HepG2 (cell line): ENCODE data around the gene TAF1C. TPM values are rescaled to one million over a fixed set of nuclear protein-coding genes. Genes with fewer than 3 reads are reported as not detected.
A peak's percentile ranks its signal among the peaks of the same experiment; 100 is the strongest.

Experiments used
- BRD4 ChIP-seq: sonication (generic); formaldehyde crosslinking; IDR thresholded peaks from 2 replicates; pipeline ENCODE4 v1.4.0; 2020; ENCODE audit warnings: missing genetic modification reagents
- MAFK ChIP-seq, 2 experiments: IDR thresholded peaks in 1 of 2; conservative IDR thresholded peaks in 1 of 2; 2 replicates each; pipeline ENCODE4 v1.6.1; 2011; ENCODE audit warnings: improper control_type of control experiment in 2 of 2, low read length in 2 of 2
- MEIS1 ChIP-seq: sonication (generic); formaldehyde crosslinking; IDR thresholded peaks from 2 replicates; pipeline ENCODE4 v1.9.0; 2021; ENCODE audit warnings: mild to moderate bottlenecking, missing genetic modification reagents, moderate library complexity, borderline replicate concordance
- MTF2 ChIP-seq: sonication (generic); formaldehyde crosslinking; IDR thresholded peaks from 2 replicates; pipeline ENCODE4 v1.5.0; 2020; ENCODE audit warnings: missing genetic modification reagents, borderline replicate concordance
- RAD21 ChIP-seq: fragments of 450-650 bp; formaldehyde crosslinking; IDR thresholded peaks from 2 replicates; pipeline ENCODE4 v1.5.0; 2020; ENCODE audit warnings: mild to moderate bottlenecking
- SOX5 ChIP-seq: IDR thresholded peaks from 2 replicates; pipeline ENCODE4 v1.6.1; 2016; ENCODE audit warnings: borderline replicate concordance
- TEAD3 ChIP-seq: optimal IDR thresholded peaks from 2 replicates; pipeline ENCODE3; 2016; ENCODE audit warnings: borderline replicate concordance
- ZBTB7A ChIP-seq: sonication (generic); formaldehyde crosslinking; IDR thresholded peaks from 2 replicates; pipeline ENCODE4 v1.8.0; 2022; ENCODE audit warnings: mild to moderate bottlenecking, missing genetic modification reagents
- ZFP90 ChIP-seq: sonication (generic); formaldehyde crosslinking; IDR thresholded peaks from 2 replicates; pipeline ENCODE4 v1.8.0; 2022; ENCODE audit warnings: missing genetic modification reagents, mild to moderate bottlenecking, inconsistent platforms, borderline replicate concordance
- ZKSCAN1 ChIP-seq: fragments of 150-350 bp; IDR thresholded peaks from 2 replicates; pipeline ENCODE4 v1.6.1; 2014; ENCODE audit warnings: low read length
- ZNF10 ChIP-seq: sonication (generic); formaldehyde crosslinking; IDR thresholded peaks from 2 replicates; pipeline ENCODE4 v1.4.0; 2020; ENCODE audit warnings: mild to moderate bottlenecking, low read depth, missing genetic modification reagents, borderline replicate concordance
- ZNF562 ChIP-seq: sonication (generic); formaldehyde crosslinking; IDR thresholded peaks from 2 replicates; pipeline ENCODE4 v1.8.0; 2022; ENCODE audit warnings: missing genetic modification reagents, borderline replicate concordance
- ZNF746 ChIP-seq: sonication (generic); formaldehyde crosslinking; IDR thresholded peaks from 2 replicates; pipeline ENCODE4 v1.8.0; 2022; ENCODE audit warnings: mild to moderate bottlenecking, missing genetic modification reagents
- ZNF747 ChIP-seq: sonication (generic); formaldehyde crosslinking; IDR thresholded peaks from 2 replicates; pipeline ENCODE4 v1.8.1; 2023; ENCODE audit warnings: missing genetic modification reagents, mild to moderate bottlenecking, borderline replicate concordance
- polyA plus RNA-seq, 8 experiments: library from polyadenylated mRNA; depleted of rRNA in 3 of 8; stranded (reverse) in 7 of 8; unstranded in 1 of 8; fragments of >200 nt; fragmentation: Illumina TruSeq in 4 of 8; extraction: Trizol in 4 of 8; gene quantifications; 2 replicates each; pipeline versions ENCODE4 v1.2.1 to v1.2.3, GENCODE V29; 2011 to 2016; ENCODE audit warnings: low read depth in 4 of 8, missing spikeins in 1 of 8, mixed read lengths in 1 of 8; ENCODE audit not compliant: insufficient read depth in 1 of 8
- total RNA-seq, 5 experiments: library from RNA; depleted of rRNA; stranded (reverse); fragments of >200 nt; fragmentation: Illumina TruSeq; extraction: Trizol; gene quantifications; 2 replicates each; pipeline ENCODE4 v1.2.3, GENCODE V29; 2016; ENCODE audit warnings: low read depth in 1 of 5
- TF ChIP-seq, protein P1 (sequence below): sonication (generic); formaldehyde crosslinking; IDR thresholded peaks from 2 replicates; pipeline ENCODE4 v1.9.0; 2021; ENCODE audit warnings: missing genetic modification reagents, borderline replicate concordance
- TF ChIP-seq, protein P2 (sequence below): sonication (generic); formaldehyde crosslinking; IDR thresholded peaks from 2 replicates; pipeline ENCODE4 v1.5.1; 2020; ENCODE audit warnings: missing genetic modification reagents, mild to moderate bottlenecking, borderline replicate concordance
- TF ChIP-seq, protein P3 (sequence below): sonication (generic); formaldehyde crosslinking; IDR thresholded peaks from 2 replicates; pipeline ENCODE4 v1.9.0; 2021; ENCODE audit warnings: missing genetic modification reagents, borderline replicate concordance
- TF ChIP-seq, protein P4 (sequence below): conservative IDR thresholded peaks from 2 replicates; pipeline ENCODE4 v1.6.1; 2018; ENCODE audit warnings: missing genetic modification reagents
- TF ChIP-seq, protein P5 (sequence below): sonication (generic); formaldehyde crosslinking; IDR thresholded peaks from 2 replicates; pipeline ENCODE4 v1.8.1; 2023; ENCODE audit warnings: mild to moderate bottlenecking, missing genetic modification reagents
- TF ChIP-seq, protein P6 (sequence below): sonication (generic); formaldehyde crosslinking; IDR thresholded peaks from 2 replicates; pipeline ENCODE4 v1.4.0; 2020; ENCODE audit warnings: missing genetic modification reagents, borderline replicate concordance

Gene TAF1C
- total and polyA plus RNA-seq, 2 of the 13 experiments (the other 11 are each of a cell fraction or from before 2014, with no cell fraction given), result 15.6 to 20.8 TPM

DNA sequence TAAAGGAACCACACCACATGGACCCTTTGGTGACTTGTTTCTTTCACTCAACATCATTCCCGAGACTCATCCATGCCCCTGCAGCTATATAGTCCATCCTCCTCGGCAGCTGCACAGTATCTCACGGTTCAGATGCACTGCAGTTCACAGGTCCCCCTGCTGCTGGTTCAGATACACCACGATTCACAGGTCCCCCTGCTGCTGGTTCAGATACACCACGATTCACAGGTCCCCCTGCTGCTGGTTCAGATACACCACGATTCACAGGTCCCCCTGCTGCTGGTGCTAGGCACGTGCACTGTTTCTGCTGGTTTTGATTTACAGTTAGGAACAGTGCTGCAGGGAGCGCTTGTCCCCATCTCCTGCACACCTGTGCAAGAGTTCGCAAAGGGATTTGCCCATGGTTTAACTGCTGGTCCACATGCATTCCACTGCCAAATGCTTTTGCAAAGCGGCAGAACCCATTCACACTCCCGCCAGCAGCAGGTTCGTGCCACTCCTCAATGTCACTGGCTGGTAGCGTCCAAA lies 45.6 kb downstream of the TAF1C start (continued):
- TF ChIP-seq, protein P1, sequence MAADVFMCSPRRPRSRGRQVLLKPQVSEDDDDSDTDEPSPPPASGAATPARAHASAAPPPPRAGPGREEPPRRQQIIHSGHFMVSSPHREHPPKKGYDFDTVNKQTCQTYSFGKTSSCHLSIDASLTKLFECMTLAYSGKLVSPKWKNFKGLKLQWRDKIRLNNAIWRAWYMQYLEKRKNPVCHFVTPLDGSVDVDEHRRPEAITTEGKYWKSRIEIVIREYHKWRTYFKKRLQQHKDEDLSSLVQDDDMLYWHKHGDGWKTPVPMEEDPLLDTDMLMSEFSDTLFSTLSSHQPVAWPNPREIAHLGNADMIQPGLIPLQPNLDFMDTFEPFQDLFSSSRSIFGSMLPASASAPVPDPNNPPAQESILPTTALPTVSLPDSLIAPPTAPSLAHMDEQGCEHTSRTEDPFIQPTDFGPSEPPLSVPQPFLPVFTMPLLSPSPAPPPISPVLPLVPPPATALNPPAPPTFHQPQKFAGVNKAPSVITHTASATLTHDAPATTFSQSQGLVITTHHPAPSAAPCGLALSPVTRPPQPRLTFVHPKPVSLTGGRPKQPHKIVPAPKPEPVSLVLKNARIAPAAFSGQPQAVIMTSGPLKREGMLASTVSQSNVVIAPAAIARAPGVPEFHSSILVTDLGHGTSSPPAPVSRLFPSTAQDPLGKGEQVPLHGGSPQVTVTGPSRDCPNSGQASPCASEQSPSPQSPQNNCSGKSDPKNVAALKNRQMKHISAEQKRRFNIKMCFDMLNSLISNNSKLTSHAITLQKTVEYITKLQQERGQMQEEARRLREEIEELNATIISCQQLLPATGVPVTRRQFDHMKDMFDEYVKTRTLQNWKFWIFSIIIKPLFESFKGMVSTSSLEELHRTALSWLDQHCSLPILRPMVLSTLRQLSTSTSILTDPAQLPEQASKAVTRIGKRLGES (CRISPR knock-in tag), result no peak
- TF ChIP-seq ZBTB7A, result peak; percentile 76
- no peak for TF ChIP-seq ZNF746 (CRISPR knock-in tag)
- TF ChIP-seq ZNF747, result no peak
- TF ChIP-seq, protein P2, sequence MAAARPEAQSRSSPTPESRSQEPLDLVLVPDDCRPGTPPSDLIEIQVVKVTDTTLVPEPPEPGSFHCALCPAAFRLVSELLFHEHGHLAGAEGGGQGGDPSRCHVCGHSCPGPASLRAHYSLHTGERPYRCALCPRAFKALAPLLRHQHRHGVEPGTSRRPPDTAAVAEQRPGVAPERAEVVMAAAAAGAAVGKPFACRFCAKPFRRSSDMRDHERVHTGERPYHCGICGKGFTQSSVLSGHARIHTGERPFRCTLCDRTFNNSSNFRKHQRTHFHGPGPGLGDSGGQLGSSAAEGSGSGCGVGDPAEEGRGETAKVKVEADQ (CRISPR knock-in tag), result no peak
- no peak for TF ChIP-seq ZFP90 (CRISPR knock-in tag)
- peak; percentile 84; the same call in 1 of the 2 replicates for TF ChIP-seq RAD21
- 0 out of 2 replicates have a peak, but pooled peaks have one; percentile 36 for TF ChIP-seq MEIS1 (CRISPR knock-in tag)
- no peak for TF ChIP-seq ZNF562 (CRISPR knock-in tag)
- TF ChIP-seq, protein P3, sequence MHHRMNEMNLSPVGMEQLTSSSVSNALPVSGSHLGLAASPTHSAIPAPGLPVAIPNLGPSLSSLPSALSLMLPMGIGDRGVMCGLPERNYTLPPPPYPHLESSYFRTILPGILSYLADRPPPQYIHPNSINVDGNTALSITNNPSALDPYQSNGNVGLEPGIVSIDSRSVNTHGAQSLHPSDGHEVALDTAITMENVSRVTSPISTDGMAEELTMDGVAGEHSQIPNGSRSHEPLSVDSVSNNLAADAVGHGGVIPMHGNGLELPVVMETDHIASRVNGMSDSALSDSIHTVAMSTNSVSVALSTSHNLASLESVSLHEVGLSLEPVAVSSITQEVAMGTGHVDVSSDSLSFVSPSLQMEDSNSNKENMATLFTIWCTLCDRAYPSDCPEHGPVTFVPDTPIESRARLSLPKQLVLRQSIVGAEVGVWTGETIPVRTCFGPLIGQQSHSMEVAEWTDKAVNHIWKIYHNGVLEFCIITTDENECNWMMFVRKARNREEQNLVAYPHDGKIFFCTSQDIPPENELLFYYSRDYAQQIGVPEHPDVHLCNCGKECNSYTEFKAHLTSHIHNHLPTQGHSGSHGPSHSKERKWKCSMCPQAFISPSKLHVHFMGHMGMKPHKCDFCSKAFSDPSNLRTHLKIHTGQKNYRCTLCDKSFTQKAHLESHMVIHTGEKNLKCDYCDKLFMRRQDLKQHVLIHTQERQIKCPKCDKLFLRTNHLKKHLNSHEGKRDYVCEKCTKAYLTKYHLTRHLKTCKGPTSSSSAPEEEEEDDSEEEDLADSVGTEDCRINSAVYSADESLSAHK (CRISPR knock-in tag), result no peak
- 0 out of 2 replicates have a peak, but pooled peaks have one; percentile 43 for TF ChIP-seq BRD4 (CRISPR knock-in tag)
- peak; percentile 21 for TF ChIP-seq TEAD3 (CRISPR knock-in tag)
- TF ChIP-seq SOX5, result peak; percentile 17; the same call in 1 of the 2 replicates
- TF ChIP-seq ZNF10, result no peak
- TF ChIP-seq MAFK (conservative IDR thresholded peaks at IDR 0.05 in 1 of 2, IDR thresholded peaks at IDR 0.05 in 1 of 2; ENCODE audit: low read length in 2 of 2), result no peak
- TF ChIP-seq, protein P4, sequence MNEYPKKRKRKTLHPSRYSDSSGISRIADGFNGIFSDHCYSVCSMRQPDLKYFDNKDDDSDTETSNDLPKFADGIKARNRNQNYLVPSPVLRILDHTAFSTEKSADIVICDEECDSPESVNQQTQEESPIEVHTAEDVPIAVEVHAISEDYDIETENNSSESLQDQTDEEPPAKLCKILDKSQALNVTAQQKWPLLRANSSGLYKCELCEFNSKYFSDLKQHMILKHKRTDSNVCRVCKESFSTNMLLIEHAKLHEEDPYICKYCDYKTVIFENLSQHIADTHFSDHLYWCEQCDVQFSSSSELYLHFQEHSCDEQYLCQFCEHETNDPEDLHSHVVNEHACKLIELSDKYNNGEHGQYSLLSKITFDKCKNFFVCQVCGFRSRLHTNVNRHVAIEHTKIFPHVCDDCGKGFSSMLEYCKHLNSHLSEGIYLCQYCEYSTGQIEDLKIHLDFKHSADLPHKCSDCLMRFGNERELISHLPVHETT (CRISPR knock-in tag), result no peak
- no peak for TF ChIP-seq ZKSCAN1
- TF ChIP-seq, protein P5, sequence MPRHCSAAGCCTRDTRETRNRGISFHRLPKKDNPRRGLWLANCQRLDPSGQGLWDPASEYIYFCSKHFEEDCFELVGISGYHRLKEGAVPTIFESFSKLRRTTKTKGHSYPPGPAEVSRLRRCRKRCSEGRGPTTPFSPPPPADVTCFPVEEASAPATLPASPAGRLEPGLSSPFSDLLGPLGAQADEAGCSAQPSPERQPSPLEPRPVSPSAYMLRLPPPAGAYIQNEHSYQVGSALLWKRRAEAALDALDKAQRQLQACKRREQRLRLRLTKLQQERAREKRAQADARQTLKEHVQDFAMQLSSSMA (CRISPR knock-in tag), result 0 out of 2 replicates have a peak, but pooled peaks have one; percentile 22
- TF ChIP-seq MTF2 (CRISPR knock-in tag), result no peak
- TF ChIP-seq, protein P6, sequence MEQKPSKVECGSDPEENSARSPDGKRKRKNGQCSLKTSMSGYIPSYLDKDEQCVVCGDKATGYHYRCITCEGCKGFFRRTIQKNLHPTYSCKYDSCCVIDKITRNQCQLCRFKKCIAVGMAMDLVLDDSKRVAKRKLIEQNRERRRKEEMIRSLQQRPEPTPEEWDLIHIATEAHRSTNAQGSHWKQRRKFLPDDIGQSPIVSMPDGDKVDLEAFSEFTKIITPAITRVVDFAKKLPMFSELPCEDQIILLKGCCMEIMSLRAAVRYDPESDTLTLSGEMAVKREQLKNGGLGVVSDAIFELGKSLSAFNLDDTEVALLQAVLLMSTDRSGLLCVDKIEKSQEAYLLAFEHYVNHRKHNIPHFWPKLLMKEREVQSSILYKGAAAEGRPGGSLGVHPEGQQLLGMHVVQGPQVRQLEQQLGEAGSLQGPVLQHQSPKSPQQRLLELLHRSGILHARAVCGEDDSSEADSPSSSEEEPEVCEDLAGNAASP, result no peak; the same call in 1 of the 2 replicates
